ENCODE results near the gene LDB2.

DNA sequence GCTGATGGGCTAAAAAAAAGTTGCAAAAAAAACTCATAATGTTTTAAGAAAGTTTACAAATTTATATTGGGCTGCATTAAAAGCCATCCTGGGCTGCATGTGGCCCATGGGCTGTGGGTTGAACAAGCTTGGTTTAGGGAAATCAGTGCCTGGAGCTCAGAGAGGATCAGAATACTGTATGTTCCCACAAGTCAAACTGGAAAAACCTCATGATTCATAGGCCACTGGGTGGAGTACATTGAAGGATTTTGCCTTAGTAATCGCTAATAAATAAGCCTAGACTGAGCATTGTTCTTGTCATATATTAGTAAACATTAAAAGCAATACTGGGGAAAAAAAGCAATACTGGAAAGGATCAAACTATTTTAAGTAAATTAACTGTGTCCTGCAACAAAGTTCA, 425.9 kb downstream of the LDB2 start:
- TF ChIP-seq, protein P1, sequence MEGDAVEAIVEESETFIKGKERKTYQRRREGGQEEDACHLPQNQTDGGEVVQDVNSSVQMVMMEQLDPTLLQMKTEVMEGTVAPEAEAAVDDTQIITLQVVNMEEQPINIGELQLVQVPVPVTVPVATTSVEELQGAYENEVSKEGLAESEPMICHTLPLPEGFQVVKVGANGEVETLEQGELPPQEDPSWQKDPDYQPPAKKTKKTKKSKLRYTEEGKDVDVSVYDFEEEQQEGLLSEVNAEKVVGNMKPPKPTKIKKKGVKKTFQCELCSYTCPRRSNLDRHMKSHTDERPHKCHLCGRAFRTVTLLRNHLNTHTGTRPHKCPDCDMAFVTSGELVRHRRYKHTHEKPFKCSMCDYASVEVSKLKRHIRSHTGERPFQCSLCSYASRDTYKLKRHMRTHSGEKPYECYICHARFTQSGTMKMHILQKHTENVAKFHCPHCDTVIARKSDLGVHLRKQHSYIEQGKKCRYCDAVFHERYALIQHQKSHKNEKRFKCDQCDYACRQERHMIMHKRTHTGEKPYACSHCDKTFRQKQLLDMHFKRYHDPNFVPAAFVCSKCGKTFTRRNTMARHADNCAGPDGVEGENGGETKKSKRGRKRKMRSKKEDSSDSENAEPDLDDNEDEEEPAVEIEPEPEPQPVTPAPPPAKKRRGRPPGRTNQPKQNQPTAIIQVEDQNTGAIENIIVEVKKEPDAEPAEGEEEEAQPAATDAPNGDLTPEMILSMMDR (IDR thresholded peaks at IDR 0.05): no peak
- no peak for TF ChIP-seq ZFX (IDR thresholded peaks at IDR 0.05; ENCODE audit: borderline replicate concordance)
